ENCODE results near the gene ZNF502. TPM values are rescaled to one million over a fixed set of nuclear protein-coding genes. Genes with fewer than 3 reads are reported as not detected.

Gene ZNF502
- total RNA-seq, 1 donor from 2014 or later = 0.82 TPM

DNA sequence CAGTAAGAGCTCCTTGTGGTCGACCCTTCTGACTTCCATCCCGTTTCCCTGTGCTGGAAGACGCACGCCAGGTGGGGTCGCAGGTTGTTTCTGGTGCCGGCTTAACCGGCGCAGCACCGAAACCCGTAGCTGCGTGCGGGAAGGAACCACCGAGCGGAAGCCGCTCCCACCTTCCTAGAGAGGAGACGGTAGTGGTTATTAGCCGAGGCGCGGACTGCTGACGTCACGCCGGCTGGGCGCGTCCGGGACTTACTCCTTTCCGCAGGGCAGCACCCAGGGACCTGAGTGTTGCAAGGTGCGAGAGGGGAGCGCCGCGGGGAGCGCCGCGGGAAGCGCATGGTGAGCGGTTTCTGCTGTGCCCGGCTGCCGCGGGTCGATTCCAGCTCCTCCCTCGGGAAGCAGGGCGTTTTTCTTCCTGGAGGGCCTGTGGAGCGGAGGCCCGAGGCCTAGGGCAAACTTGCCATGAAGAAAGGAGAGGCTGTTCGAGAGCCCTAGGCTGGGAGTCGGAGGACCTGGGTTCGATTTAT, 17.0 kb downstream of the ZNF502 start, which contains the start of gene ZNF501:
Gene ZNF501, plus strand, starts transcription at position 252 of the 527 bp plus-strand sequence. CDS start 4,787 bp downstream, outside the sequence.
- Mint-ChIP-seq H3K4me3 (peak within 1 kb of the TSS; percentile 95), H3K4me1 (peaks cover 7% of the 10 kb centered on the region), H3K36me3 (ENCODE audit: low read depth) (peaks cover 37% of the 10 kb centered on the region), H3K27ac (peak within 1 kb of the TSS; percentile 81), H3K27me3 (no peaks in the 10 kb centered on the region), H3K9me3 (peaks cover 35% of the 10 kb centered on the region)
- intact Hi-C loops (cut with micrococcal nuclease) = loop anchor here (1.0 kb wide), 2 partner anchors 17 to 32 kb away; partner anchors contain the start of genes KIAA1143, KIF15 and ZNF502
- peak; percentile 93 for DNase-seq

DNA sequence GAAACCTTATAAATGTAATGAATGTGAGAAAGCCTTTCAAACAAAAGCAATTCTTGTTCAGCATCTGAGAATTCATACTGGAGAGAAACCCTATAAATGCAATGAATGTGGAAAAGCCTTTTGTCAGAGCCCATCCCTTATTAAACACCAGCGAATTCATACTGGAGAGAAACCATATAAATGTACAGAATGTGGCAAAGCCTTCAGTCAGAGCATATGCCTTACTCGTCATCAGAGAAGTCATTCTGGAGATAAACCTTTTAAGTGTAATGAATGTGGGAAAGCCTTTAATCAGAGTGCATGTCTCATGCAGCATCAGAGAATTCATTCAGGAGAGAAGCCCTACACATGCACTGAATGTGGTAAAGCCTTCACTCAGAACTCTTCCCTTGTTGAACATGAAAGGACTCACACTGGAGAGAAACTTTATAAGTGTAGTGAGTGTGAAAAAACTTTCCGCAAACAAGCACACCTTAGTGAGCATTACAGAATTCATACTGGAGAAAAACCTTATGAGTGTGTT, 22.2 kb downstream of the ZNF502 start:
- intact Hi-C loops (cut with micrococcal nuclease) = no loop called here
- H3K4me1 Mint-ChIP-seq = peaks cover 3% of the 10 kb centered on the region
- peaks cover 31% of the 10 kb centered on the region for H3K36me3 Mint-ChIP-seq (ENCODE audit: low read depth)
- no peak overlapping the region for H3K4me3 Mint-ChIP-seq
- DNase-seq = no peak
- no peak overlapping the region for H3K27ac Mint-ChIP-seq
- peaks cover 28% of the 10 kb centered on the region for H3K9me3 Mint-ChIP-seq
- H3K27me3 Mint-ChIP-seq = no peaks in the 10 kb centered on the region

DNA sequence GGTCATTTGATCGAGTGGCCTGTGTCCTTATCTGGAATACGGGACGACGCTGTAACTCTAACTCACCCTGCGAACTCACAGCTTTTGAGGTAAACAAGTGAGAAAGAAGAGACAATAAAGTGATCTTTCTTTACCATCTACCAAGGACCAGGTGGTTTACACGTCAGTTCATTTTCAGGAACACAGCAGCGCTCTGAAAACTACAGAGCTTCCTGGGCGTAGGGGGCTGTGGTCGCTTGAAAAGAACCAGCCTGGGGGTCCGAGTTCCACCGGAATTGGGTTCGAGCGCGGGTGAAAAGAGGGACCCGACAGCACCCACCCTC, 48.6 kb downstream of the ZNF502 start:
- Mint-ChIP-seq H3K27me3 (no peaks in the 10 kb centered on the region), H3K4me1 (peaks cover 30% of the 10 kb centered on the region), H3K36me3 (ENCODE audit: low read depth) (peaks cover 73% of the 10 kb centered on the region), H3K27ac (peak overlapping the region; percentile 85), H3K9me3 (peaks cover 27% of the 10 kb centered on the region), H3K4me3 (peak overlapping the region; percentile 97)
- no peak for DNase-seq
- intact Hi-C loops (cut with micrococcal nuclease) = loop anchor here (1.0 to 10.0 kb wide), 8 partner anchors 32 to 1139 kb away; partner anchors contain the start of genes ABHD5, ANO10, EXOSC7 and TCAIM

DNA sequence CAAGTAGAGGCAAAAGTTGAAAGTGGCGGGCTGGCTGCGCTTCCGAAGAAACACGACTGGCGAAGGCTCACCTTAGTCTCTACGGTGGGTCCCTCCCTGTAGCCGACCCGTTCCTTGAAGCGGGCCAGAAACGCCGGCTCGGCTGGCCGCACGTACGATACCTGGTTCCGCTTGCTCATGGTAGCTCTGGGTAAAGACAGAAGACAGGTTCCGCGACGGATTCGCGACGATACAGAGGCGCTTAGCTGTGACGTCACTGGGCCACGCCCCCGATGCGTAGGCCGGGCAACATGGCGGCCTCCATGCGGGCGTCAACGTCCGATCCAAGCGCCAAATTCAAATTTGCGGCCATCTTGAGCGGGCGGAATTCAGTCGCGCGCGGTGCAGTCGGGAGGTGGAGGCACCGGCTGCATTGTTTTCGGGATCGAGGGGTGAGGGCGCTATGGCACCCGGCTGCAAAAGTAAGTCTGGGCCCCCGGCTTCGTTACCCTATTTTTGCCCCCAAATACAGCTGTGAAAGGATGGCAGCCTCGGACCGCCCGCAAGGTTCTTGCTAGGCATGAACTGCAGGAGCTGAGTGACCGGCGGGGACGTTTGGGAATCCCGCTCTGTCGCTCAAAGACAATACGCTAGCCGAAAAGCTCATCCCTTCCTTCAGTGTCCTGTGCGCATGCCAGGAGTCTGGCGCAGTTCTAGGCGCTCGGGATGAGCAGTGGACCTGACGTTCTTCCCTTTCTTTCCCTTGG, 49.1 kb downstream of the ZNF502 start, which contains the start of the genes KIAA1143 and KIF15:
Gene KIAA1143, minus strand, starts transcription at position 196 of the 746 bp plus-strand sequence. Its CDS starts 17 bp downstream, at position 179.
Gene KIF15, plus strand, starts transcription at position 371 of the 746 bp plus-strand sequence. Its CDS starts 72 bp downstream, at position 443.
- Mint-ChIP-seq H3K27me3 (no peaks in the 10 kb centered on the region), H3K36me3 (ENCODE audit: low read depth) (peaks cover 72% of the 10 kb centered on the region)
- intact Hi-C loops (cut with micrococcal nuclease) = loop anchor here (1.0 to 10.0 kb wide), 8 partner anchors 32 to 1139 kb away; partner anchors contain the start of genes ABHD5, ANO10, EXOSC7 and TCAIM

DNA sequence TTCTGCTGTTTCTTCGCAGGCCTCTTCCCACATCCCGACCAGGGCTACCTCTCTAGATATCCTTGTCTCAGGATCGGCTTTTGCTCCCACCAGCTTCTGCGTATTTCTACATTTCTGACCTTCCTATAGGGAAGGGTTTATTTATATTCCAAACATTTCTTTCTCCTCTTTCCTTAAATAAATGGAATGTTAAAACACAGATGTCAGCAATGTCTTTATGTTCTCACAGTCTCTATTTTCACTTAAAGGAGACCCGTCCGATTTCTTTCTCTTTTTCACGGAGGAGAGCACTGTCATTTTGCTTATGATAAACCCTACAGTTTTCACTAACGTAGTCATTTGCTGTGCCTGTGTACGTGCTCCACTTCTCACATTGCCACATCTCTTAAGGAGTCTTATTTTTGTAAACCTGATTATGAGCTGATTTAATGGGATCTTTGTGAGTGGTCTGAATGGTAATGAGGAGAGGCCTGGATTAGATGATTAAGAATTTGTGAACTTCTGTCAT, 49.8 kb downstream of the ZNF502 start:
- H3K27ac Mint-ChIP-seq = peak overlapping the region; percentile 85
- peak overlapping the region; percentile 97 for H3K4me3 Mint-ChIP-seq
- intact Hi-C loops (cut with micrococcal nuclease) = loop anchor here (5.0 to 10.0 kb wide), 4 partner anchors 215 to 1140 kb away; partner anchors contain the start of genes ABHD5, ANO10, EXOSC7 and ZDHHC3
- H3K27me3 Mint-ChIP-seq = no peaks in the 10 kb centered on the region
- peaks cover 32% of the 10 kb centered on the region for H3K9me3 Mint-ChIP-seq
- DNase-seq = peak; percentile 60
- peaks cover 34% of the 10 kb centered on the region for H3K4me1 Mint-ChIP-seq
- peaks cover 72% of the 10 kb centered on the region for H3K36me3 Mint-ChIP-seq (ENCODE audit: low read depth)

More for the DNA sequence above, 49.1 kb downstream of the ZNF502 start, which contains the start of the genes KIAA1143 and KIF15:
- peak; percentile 99 for DNase-seq
- Mint-ChIP-seq H3K27ac (peak within 1 kb of the TSS; percentile 85), H3K9me3 (peaks cover 31% of the 10 kb centered on the region), H3K4me3 (peak within 1 kb of the TSS; percentile 97), H3K4me1 (peaks cover 34% of the 10 kb centered on the region)

DNA sequence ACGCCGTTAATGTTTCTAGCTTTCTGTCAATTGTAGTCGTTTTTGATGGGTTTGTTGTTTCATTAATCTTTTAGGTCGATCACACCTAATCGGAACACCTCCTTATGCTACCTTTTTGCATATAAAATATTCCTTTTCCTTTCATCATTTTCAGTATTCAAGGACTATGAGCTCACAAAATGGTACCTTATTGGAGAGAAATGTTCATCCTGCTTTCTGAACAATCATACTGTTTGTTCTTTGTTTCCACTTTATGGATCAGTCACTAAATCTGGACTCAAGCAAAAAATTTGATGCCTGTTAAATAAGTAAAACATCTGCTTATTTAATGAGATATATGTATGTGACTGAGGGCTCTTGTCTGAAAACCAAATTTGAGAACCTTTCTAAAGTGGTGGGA, 50.2 kb downstream of the ZNF502 start:
- Mint-ChIP-seq H3K27me3 (no peaks in the 10 kb centered on the region), H3K27ac (peak overlapping the region; percentile 85), H3K36me3 (ENCODE audit: low read depth) (peaks cover 72% of the 10 kb centered on the region), H3K4me3 (peak overlapping the region; percentile 97), H3K4me1 (peaks cover 34% of the 10 kb centered on the region), H3K9me3 (peaks cover 29% of the 10 kb centered on the region)
- no peak for DNase-seq
- intact Hi-C loops (cut with micrococcal nuclease) = loop anchor here (5.0 to 10.0 kb wide), 4 partner anchors 215 to 1140 kb away; partner anchors contain the start of genes ABHD5, ANO10, EXOSC7 and ZDHHC3

DNA sequence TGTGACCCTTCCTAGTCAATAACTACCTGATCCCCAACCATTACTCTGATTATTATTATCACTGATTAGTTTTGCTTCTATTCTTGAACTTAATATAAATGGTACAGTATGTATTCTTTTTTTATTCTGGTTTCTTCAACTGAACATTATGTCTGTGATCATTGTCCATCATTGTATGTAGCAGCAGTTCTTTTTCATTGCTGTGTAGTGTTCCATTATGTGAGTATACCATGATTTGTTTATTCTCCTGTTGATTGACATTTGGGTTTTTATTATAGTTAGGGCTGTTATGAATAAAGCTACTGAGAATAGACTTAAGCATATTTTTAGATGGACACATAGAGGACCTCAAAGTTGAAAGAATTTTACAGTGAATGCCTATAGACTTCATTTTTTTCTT, 51.8 kb downstream of the ZNF502 start:
- H3K27ac Mint-ChIP-seq = no peak overlapping the region
- no peaks in the 10 kb centered on the region for H3K27me3 Mint-ChIP-seq
- H3K36me3 Mint-ChIP-seq (ENCODE audit: low read depth) = peaks cover 73% of the 10 kb centered on the region
- H3K4me3 Mint-ChIP-seq = no peak overlapping the region
- intact Hi-C loops (cut with micrococcal nuclease) = loop anchor here (5.0 to 10.0 kb wide), 4 partner anchors 213 to 1142 kb away; partner anchors contain the start of genes ABHD5, ANO10, EXOSC7 and ZDHHC3
- peaks cover 34% of the 10 kb centered on the region for H3K4me1 Mint-ChIP-seq
- peaks cover 28% of the 10 kb centered on the region for H3K9me3 Mint-ChIP-seq
- no peak for DNase-seq

DNA sequence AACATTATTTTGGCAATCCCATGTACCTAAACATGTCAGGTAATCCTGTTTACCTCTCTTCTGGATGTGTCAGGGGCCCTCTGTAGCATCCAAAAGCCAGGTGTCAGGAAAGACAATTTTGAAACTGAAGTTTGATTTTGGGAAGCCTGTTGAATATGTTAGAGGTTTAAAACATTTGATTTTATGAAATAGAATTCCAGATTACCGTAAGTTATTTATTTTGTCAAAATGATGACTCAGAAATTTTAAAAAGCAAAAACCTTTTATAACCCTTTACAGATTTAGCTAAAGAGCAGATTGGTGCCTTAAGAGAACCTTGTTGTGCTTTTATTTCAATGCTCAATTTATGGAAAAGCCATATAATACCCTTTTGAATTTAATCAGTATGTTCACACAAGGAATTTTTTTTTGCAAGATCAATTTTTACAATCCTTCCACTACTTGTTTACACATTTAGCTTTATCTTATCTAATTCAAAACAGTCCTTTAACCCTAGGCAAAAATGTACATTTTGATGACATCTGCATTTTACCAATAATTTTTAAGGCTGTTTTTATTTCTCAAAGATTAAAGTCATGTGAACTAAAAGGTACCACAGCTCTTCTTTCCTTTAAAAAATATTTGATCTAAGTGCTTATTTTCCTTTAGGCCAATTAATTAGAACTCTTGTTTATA, 59.1 kb downstream of the ZNF502 start:
- H3K27me3 Mint-ChIP-seq = no peaks in the 10 kb centered on the region
- peaks cover 77% of the 10 kb centered on the region for H3K36me3 Mint-ChIP-seq (ENCODE audit: low read depth)
- intact Hi-C loops (cut with micrococcal nuclease) = no loop called here
- no peaks in the 10 kb centered on the region for H3K4me1 Mint-ChIP-seq
- peaks cover 20% of the 10 kb centered on the region for H3K9me3 Mint-ChIP-seq
- H3K27ac Mint-ChIP-seq = no peak overlapping the region
- DNase-seq = no peak
- H3K4me3 Mint-ChIP-seq = no peak overlapping the region

DNA sequence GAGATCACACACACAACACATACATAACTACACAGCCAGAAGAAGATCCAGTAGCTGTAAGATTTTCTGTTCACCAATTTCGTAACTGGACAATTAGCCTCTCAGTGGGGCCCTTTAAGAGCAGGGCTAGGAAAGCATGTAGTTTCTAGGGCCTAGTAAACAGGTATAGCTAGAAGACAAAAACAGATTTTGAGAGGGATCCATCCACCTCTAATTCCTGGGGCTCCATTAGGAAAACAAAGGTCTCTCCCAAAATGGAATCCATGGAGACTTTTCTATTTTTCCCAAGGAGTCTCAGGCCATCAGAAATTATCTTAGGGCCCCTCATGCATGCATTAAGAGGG, 59.6 kb downstream of the ZNF502 start:
- H3K27me3 Mint-ChIP-seq = no peaks in the 10 kb centered on the region
- no peak overlapping the region for H3K27ac Mint-ChIP-seq
- intact Hi-C loops (cut with micrococcal nuclease) = no loop called here
- no peak overlapping the region for H3K4me3 Mint-ChIP-seq
- peaks cover 19% of the 10 kb centered on the region for H3K9me3 Mint-ChIP-seq
- peaks cover 75% of the 10 kb centered on the region for H3K36me3 Mint-ChIP-seq (ENCODE audit: low read depth)
- DNase-seq = no peak
- H3K4me1 Mint-ChIP-seq = no peaks in the 10 kb centered on the region

Other genes with a start within 250 kb of the ZNF502 start
- gene ZNF445, start 235.0 kb upstream of the ZNF502 start, total RNA-seq = 17.7 and 19.8 TPM in 2 replicates
- gene ZKSCAN7, start 157.5 kb upstream of the ZNF502 start, total RNA-seq = 0.79 and 0.90 TPM in 2 replicates
- gene ZNF660, start 127.7 kb upstream of the ZNF502 start, total RNA-seq = 0.17 and 0.30 TPM in 2 replicates
- gene ZNF197, start 87.6 kb upstream of the ZNF502 start, total RNA-seq = 10.5 and 10.7 TPM in 2 replicates
- gene ZNF35, start 63.9 kb upstream of the ZNF502 start, total RNA-seq = 4.7 and 4.8 TPM in 2 replicates
- gene ZNF501, start 17.0 kb downstream of the ZNF502 start, total RNA-seq = 1.1 and 1.4 TPM in 2 replicates
- 40.7 and 47.4 TPM in 2 replicates for gene KIAA1143, start 49.0 kb downstream of the ZNF502 start, total RNA-seq
- gene KIF15, start 49.1 kb downstream of the ZNF502 start, total RNA-seq = 26.5 and 28.3 TPM in 2 replicates
- 11.6 and 13.0 TPM in 2 replicates for gene TMEM42, start 149.3 kb downstream of the ZNF502 start, total RNA-seq
- not detected in 2 replicates for gene TGM4, start 161.9 kb downstream of the ZNF502 start, total RNA-seq

Data from activated CD4-positive, alpha-beta T cell treated with anti-CD3 and anti-CD28 coated beads, Interleukin-2, amount 10 ng/mL, durations not matched to agents 24 days and 14 days (primary cell).